ENCODE measurements around the gene PNKP. TPM values are rescaled to one million over a fixed set of nuclear protein-coding genes. Genes with fewer than 3 reads are reported as not detected.

PNKP gene
- total and polyA plus RNA-seq, 9 of the 15 experiments (the other 6 are each of a cell fraction or from before 2014, with no cell fraction given): 2.8 to 85.4 (median 25.3) TPM

GRCh38 chr19:49866933-49867782 is at the start of gene PNKP (continued):
- TF ChIP-seq BDP1 (IDR thresholded peaks at IDR 0.05; ENCODE audit: insufficient read depth, insufficient read length) (no peak), FOXP1 (CRISPR knock-in tag; IDR thresholded peaks at IDR 0.05) (peak; percentile 40; the same call in 1 of the 2 replicates), KLF1 (tag; IDR thresholded peaks at IDR 0.05) (peak; percentile 71; the same call in 1 of the 2 replicates), ETV6 (IDR thresholded peaks at IDR 0.05; ENCODE audit: borderline replicate concordance in 1 of 2, low read depth in 2 of 2, low read length in 1 of 2) (peak in 1 of 2 experiments; percentile 22; a peak in 1 of 4 replicates), ETV6 (CRISPR knock-in tag; IDR thresholded peaks at IDR 0.05; ENCODE audit: borderline replicate concordance) (no peak), GTF2F1 (IDR thresholded peaks at IDR 0.05; ENCODE audit: low read depth, low read length) (0 out of 2 replicates have a peak, but pooled peaks have one; percentile 24), SMAD2 (IDR thresholded peaks at IDR 0.05; ENCODE audit: low read depth, low read length) (no peak), ZFX (CRISPR knock-in tag; IDR thresholded peaks at IDR 0.05) (peak; percentile 46), RNF2 (IDR thresholded peaks at IDR 0.05) (peak; percentile 78), HDAC1 (IDR thresholded peaks at IDR 0.05) (peak in 1 of 2 experiments; percentile 98; a peak in 2 of 4 replicates), POLR2H (tag; IDR thresholded peaks at IDR 0.05; ENCODE audit: low read depth) (peak; percentile 52; the same call in 1 of the 2 replicates), BHLHE40 (IDR thresholded peaks at IDR 0.05; ENCODE audit: low read length) (peak; percentile 65), ZBTB2 (IDR thresholded peaks at IDR 0.05) (peak; percentile 38; the same call in 1 of the 2 replicates), NR2C1 (IDR thresholded peaks at IDR 0.05) (peak; percentile 85), NR2C1 (tag; IDR thresholded peaks at IDR 0.05) (peak; percentile 77), POLR2G (IDR thresholded peaks at IDR 0.05; ENCODE audit: low read depth, low read length) (peak; percentile 95), SAFB (IDR thresholded peaks at IDR 0.05; ENCODE audit: borderline replicate concordance, low read depth, low read length) (peak; percentile 73), SP1 (CRISPR knock-in tag; IDR thresholded peaks at IDR 0.05) (peak; percentile 92), NCOA1 (IDR thresholded peaks at IDR 0.05; ENCODE audit: low read depth) (peak; percentile 86)
- TF ChIP-seq, protein P1, sequence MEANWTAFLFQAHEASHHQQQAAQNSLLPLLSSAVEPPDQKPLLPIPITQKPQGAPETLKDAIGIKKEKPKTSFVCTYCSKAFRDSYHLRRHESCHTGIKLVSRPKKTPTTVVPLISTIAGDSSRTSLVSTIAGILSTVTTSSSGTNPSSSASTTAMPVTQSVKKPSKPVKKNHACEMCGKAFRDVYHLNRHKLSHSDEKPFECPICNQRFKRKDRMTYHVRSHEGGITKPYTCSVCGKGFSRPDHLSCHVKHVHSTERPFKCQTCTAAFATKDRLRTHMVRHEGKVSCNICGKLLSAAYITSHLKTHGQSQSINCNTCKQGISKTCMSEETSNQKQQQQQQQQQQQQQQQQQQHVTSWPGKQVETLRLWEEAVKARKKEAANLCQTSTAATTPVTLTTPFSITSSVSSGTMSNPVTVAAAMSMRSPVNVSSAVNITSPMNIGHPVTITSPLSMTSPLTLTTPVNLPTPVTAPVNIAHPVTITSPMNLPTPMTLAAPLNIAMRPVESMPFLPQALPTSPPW (CRISPR knock-in tag; IDR thresholded peaks at IDR 0.05): peak; percentile 80
- TF ChIP-seq, protein P2, sequence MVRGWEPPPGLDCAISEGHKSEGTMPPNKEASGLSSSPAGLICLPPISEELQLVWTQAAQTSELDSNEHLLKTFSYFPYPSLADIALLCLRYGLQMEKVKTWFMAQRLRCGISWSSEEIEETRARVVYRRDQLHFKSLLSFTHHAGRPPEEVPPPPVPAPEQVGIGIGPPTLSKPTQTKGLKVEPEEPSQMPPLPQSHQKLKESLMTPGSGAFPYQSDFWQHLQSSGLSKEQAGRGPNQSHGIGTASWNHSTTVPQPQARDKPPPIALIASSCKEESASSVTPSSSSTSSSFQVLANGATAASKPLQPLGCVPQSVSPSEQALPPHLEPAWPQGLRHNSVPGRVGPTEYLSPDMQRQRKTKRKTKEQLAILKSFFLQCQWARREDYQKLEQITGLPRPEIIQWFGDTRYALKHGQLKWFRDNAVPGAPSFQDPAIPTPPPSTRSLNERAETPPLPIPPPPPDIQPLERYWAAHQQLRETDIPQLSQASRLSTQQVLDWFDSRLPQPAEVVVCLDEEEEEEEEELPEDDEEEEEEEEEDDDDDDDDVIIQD (CRISPR knock-in tag; IDR thresholded peaks at IDR 0.05): no peak
- TF ChIP-seq, protein P3, sequence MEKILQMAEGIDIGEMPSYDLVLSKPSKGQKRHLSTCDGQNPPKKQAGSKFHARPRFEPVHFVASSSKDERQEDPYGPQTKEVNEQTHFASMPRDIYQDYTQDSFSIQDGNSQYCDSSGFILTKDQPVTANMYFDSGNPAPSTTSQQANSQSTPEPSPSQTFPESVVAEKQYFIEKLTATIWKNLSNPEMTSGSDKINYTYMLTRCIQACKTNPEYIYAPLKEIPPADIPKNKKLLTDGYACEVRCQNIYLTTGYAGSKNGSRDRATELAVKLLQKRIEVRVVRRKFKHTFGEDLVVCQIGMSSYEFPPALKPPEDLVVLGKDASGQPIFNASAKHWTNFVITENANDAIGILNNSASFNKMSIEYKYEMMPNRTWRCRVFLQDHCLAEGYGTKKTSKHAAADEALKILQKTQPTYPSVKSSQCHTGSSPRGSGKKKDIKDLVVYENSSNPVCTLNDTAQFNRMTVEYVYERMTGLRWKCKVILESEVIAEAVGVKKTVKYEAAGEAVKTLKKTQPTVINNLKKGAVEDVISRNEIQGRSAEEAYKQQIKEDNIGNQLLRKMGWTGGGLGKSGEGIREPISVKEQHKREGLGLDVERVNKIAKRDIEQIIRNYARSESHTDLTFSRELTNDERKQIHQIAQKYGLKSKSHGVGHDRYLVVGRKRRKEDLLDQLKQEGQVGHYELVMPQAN (IDR thresholded peaks at IDR 0.05; ENCODE audit: borderline replicate concordance): peak; percentile 95
